SK-N-SH treated with all-trans-retinoic acid at 6 μM for 48 hours (cell line): Measurements from ENCODE around the gene LAMA3.
A peak's percentile ranks its signal among the peaks of the same experiment; 100 is the strongest.

ENCODE experiments used
- ATAC-seq: fragments of 200-7000 bp; cut with Tn5 transposase; 3 replicates; pipeline ENCODE4 v1.9.1; 2020; ENCODE audit warnings: mild to moderate bottlenecking, moderate library complexity
- ARNTL ChIP-seq: fragments of 450-650 bp; formaldehyde crosslinking; IDR thresholded peaks from 2 replicates; pipeline ENCODE4 v1.5.0; 2020; ENCODE audit warnings: low read depth, mild to moderate bottlenecking, moderate library complexity, borderline replicate concordance
- BACH2 ChIP-seq: fragments of 250-450 bp; sonication (Bioruptor Pico); IDR thresholded peaks from 2 replicates; pipeline ENCODE4 v1.9.0; 2021; ENCODE audit warnings: mild to moderate bottlenecking, borderline replicate concordance
- CSDC2 ChIP-seq: fragments of 250-450 bp; sonication (Bioruptor Pico); IDR thresholded peaks from 2 replicates; pipeline ENCODE4 v1.5.0; 2020; ENCODE audit warnings: mild to moderate bottlenecking, moderate library complexity
- CSRNP3 ChIP-seq: fragments of 250-450 bp; sonication (Bioruptor Pico); IDR thresholded peaks from 2 replicates; pipeline ENCODE4 v1.5.1; 2021; ENCODE audit warnings: mild to moderate bottlenecking, moderate library complexity
- GLIS3 ChIP-seq: fragments of 250-450 bp; sonication (Bioruptor Pico); IDR thresholded peaks from 2 replicates; pipeline ENCODE4 v1.5.0; 2020; ENCODE audit warnings: mild to moderate bottlenecking, moderate library complexity
- OSR1 ChIP-seq: fragments of 250-450 bp; sonication (Bioruptor Pico); IDR thresholded peaks from 2 replicates; pipeline ENCODE4 v1.8.0; 2022; ENCODE audit warnings: moderate library complexity, mild to moderate bottlenecking, inconsistent platforms
- PATZ1 ChIP-seq: fragments of 250-450 bp; sonication (Bioruptor Pico); IDR thresholded peaks from 2 replicates; pipeline ENCODE4 v1.8.0; 2020; ENCODE audit warnings: mild to moderate bottlenecking, moderate library complexity, borderline replicate concordance
- POU6F1 ChIP-seq: fragments of 250-450 bp; sonication (Bioruptor Pico); IDR thresholded peaks from 2 replicates; pipeline ENCODE4 v1.8.0; 2021; ENCODE audit warnings: low read depth, mild to moderate bottlenecking, moderate library complexity, borderline replicate concordance
- PPARA ChIP-seq: fragments of 250-450 bp; sonication (Bioruptor Pico); IDR thresholded peaks from 2 replicates; pipeline ENCODE4 v1.5.0; 2020; ENCODE audit warnings: mild to moderate bottlenecking, borderline replicate concordance
- RARB ChIP-seq: fragments of 250-450 bp; sonication (Bioruptor Pico); IDR thresholded peaks from 2 replicates; pipeline ENCODE4 v1.8.0; 2021; ENCODE audit warnings: mild to moderate bottlenecking, moderate library complexity
- SNAI2 ChIP-seq: fragments of 250-450 bp; sonication (Bioruptor Pico); IDR thresholded peaks from 2 replicates; pipeline ENCODE4 v1.5.0; 2020; ENCODE audit warnings: mild to moderate bottlenecking, moderate library complexity
- TCF4 ChIP-seq: fragments of 250-450 bp; sonication (Bioruptor Pico); IDR thresholded peaks from 2 replicates; pipeline ENCODE4 v1.8.0; 2021; ENCODE audit warnings: mild to moderate bottlenecking, moderate library complexity, borderline replicate concordance
- TOX ChIP-seq: fragments of 250-450 bp; sonication (Bioruptor Pico); IDR thresholded peaks from 2 replicates; pipeline ENCODE4 v1.8.0; 2021; ENCODE audit warnings: mild to moderate bottlenecking, moderate library complexity, borderline replicate concordance
- ZC3H10 ChIP-seq: fragments of 250-450 bp; sonication (Bioruptor Pico); IDR thresholded peaks from 2 replicates; pipeline ENCODE4 v1.5.1; 2021; ENCODE audit warnings: mild to moderate bottlenecking, moderate library complexity
- ZFP3 ChIP-seq: fragments of 250-450 bp; sonication (Bioruptor Pico); IDR thresholded peaks from 2 replicates; pipeline ENCODE4 v1.5.0; 2020; ENCODE audit warnings: mild to moderate bottlenecking, moderate library complexity
- ZFP30 ChIP-seq: fragments of 450-650 bp; formaldehyde crosslinking; IDR thresholded peaks from 2 replicates; pipeline ENCODE4 v1.5.0; 2022; ENCODE audit warnings: mild to moderate bottlenecking, moderate library complexity
- ZNF565 ChIP-seq: fragments of 450-650 bp; formaldehyde crosslinking; conservative IDR thresholded peaks from 2 replicates; pipeline ENCODE4 v1.5.0; 2020; ENCODE audit warnings: low read depth, mild to moderate bottlenecking, moderate library complexity
- ZNF70 ChIP-seq: fragments of 450-650 bp; formaldehyde crosslinking; IDR thresholded peaks from 2 replicates; pipeline ENCODE4 v1.5.0; 2020; ENCODE audit warnings: mild to moderate bottlenecking, moderate library complexity
- ZNF8 ChIP-seq: fragments of 450-650 bp; formaldehyde crosslinking; IDR thresholded peaks from 2 replicates; pipeline ENCODE4 v1.5.0; 2020; ENCODE audit warnings: mild to moderate bottlenecking, moderate library complexity

LAMA3 gene

GRCh38 chr18:23956483-23956882 is 267.2 kb downstream of the LAMA3 start:
- no peak for TF ChIP-seq CSDC2
- no peak for TF ChIP-seq SNAI2 (CRISPR knock-in tag)
- TF ChIP-seq RARB (CRISPR knock-in tag) = no peak
- TF ChIP-seq ARNTL (CRISPR knock-in tag) = no peak
- no peak for TF ChIP-seq TCF4 (CRISPR knock-in tag)
- TF ChIP-seq BACH2 = no peak
- TF ChIP-seq ZNF8 = no peak
- no peak for TF ChIP-seq ZFP3 (CRISPR knock-in tag)
- no peak for TF ChIP-seq TOX (CRISPR knock-in tag)
- no peak for TF ChIP-seq PPARA (CRISPR knock-in tag)
- TF ChIP-seq PATZ1 (CRISPR knock-in tag) = no peak
- no peak for TF ChIP-seq CSRNP3
- TF ChIP-seq ZFP30 (CRISPR knock-in tag) = no peak
- TF ChIP-seq, all 23 proteins: peak for 0
- ATAC-seq = no peak

- ATAC-seq = no peak
- TF ChIP-seq SNAI2 (CRISPR knock-in tag) = no peak
- no peak for TF ChIP-seq CSDC2
- TF ChIP-seq TOX (CRISPR knock-in tag) = no peak
- TF ChIP-seq PATZ1 (CRISPR knock-in tag) = no peak
- no peak for TF ChIP-seq PPARA (CRISPR knock-in tag)
- no peak for TF ChIP-seq POU6F1 (CRISPR knock-in tag)
- no peak for TF ChIP-seq ZNF70 (CRISPR knock-in tag)
- TF ChIP-seq CSRNP3 = no peak
- no peak for TF ChIP-seq OSR1
- no peak for TF ChIP-seq ZNF565 (CRISPR knock-in tag)
- no peak for TF ChIP-seq ZFP3 (CRISPR knock-in tag)
- no peak for TF ChIP-seq ZFP30 (CRISPR knock-in tag)
- no peak for TF ChIP-seq ZC3H10 (CRISPR knock-in tag)
- TF ChIP-seq GLIS3 (CRISPR knock-in tag) = no peak
- TF ChIP-seq BACH2 = no peak
Measured at GRCh38 chr18:23958036-23958435, 268.8 kb downstream of the LAMA3 start.

- peak; percentile 33; the same call in 2 of the 3 replicates for ATAC-seq
- TF ChIP-seq CSDC2 = no peak
Measured at GRCh38 chr18:23963443-23964165, 274.4 kb downstream of the LAMA3 start.
